HCT116 (cell line): ENCODE measurements around the gene INPP5F. TPM values are rescaled to one million over a fixed set of nuclear protein-coding genes. Genes with fewer than 3 reads are reported as not detected.

Source experiments
- ATAC-seq: fragments of 200-7000 bp; cut with Tn5 transposase; 2 replicates; pipeline ENCODE4 v1.9.1; 2020; ENCODE audit warnings: mild to moderate bottlenecking, moderate library complexity
- BruUV-seq: library from RNA; stranded (reverse); fragments of 400-500 nt; replicated peaks from 2 replicates; lab custom pipeline; 2021; lab: Mats Ljungman, UMichigan
- CTCF ChIA-PET: fragments of 300-600 bp; sonication (Branson Sonifier 250); formaldehyde crosslinking; loops from one replicate; lab custom pipeline; 2021; ENCODE audit warnings: antibody characterized with exemption; lab: Charles Lee
- POLR2A ChIA-PET: fragments of 300-600, 350-600 bp; sonication (Branson Sonifier 250); formaldehyde crosslinking; loops from one replicate; lab custom pipeline; 2021; ENCODE audit warnings: antibody characterized with exemption; lab: Charles Lee
- RAD21 ChIA-PET, 2 experiments: fragments of 300-600 bp; sonication (Branson Sonifier 250); formaldehyde crosslinking; loops; one replicate each; lab custom pipeline; 2023; ENCODE audit warnings: low total read pairs in 2 of 2; ENCODE audit not compliant: uncharacterized antibody in 2 of 2, unreplicated experiment in 2 of 2, low non-redundant PET in 1 of 2; lab: Charles Lee
- DNase-seq: peaks from one replicate; pipeline ENCODE4 v3.0.0-alpha.2; 2010; ENCODE audit warnings: low read depth, low spot score
- H2AFZ ChIP-seq: fragments of 200-600 bp; shearing (Covaris generic), sonication (generic); 2 replicates; pipeline ENCODE4 v1.6.1; 2017; ENCODE audit warnings: low read depth, mixed run types, mixed read lengths, antibody characterized with exemption, low read length; ENCODE audit not compliant: poor library complexity, severe bottlenecking
- H3K27ac ChIP-seq: 2 replicates; pipeline ENCODE4 v1.5.1; 2012; ENCODE audit warnings: low read depth, low read length
- H3K27me3 ChIP-seq: fragments of 200-600 bp; sonication (generic); 2 replicates; pipeline ENCODE4 v1.6.1; 2016; ENCODE audit warnings: mixed run types, low read length, mixed read lengths; ENCODE audit not compliant: insufficient read depth
- H3K36me3 ChIP-seq, 2 experiments: fragments of 200-500 bp in 1 of 2; fragments of 200-600 bp in 1 of 2; sonication (Bioruptor generic) in 1 of 2; sonication (generic) in 1 of 2; 2 replicates each; pipeline versions ENCODE4 v1.5.1 to v1.6.1; 2014 to 2016; ENCODE audit warnings: low read length in 2 of 2, inconsistent platforms in 1 of 2, mixed read lengths in 1 of 2, mixed run types in 1 of 2; ENCODE audit not compliant: insufficient read depth in 2 of 2, control insufficient read depth in 1 of 2
- H3K4me1 ChIP-seq, 2 experiments: fragments of 200-600 bp in 1 of 2; sonication (generic) in 1 of 2; 2 replicates each; pipeline versions ENCODE4 v1.5.1 to v1.6.1; 2012 to 2017; ENCODE audit warnings: low read length in 2 of 2, inconsistent platforms in 1 of 2, mild to moderate bottlenecking in 1 of 2, mixed read lengths in 1 of 2, mixed run types in 1 of 2, moderate library complexity in 1 of 2; ENCODE audit not compliant: insufficient read depth in 2 of 2, control insufficient read depth in 1 of 2
- H3K4me2 ChIP-seq: fragments of 200-600 bp; sonication (generic); 2 replicates; pipeline ENCODE4 v1.6.1; 2017; ENCODE audit warnings: mixed run types, low read length, mixed read lengths
- H3K4me3 ChIP-seq, 2 experiments: fragments of 200-600 bp in 1 of 2; sonication (generic) in 1 of 2; replicated peaks in 1 of 2; 2 replicates each; pipeline ENCODE4 v1.5.1; 2011 to 2016; ENCODE audit warnings: low read length in 2 of 2, control low read depth in 1 of 2, low read depth in 1 of 2, mild to moderate bottlenecking in 1 of 2, mixed read lengths in 1 of 2, mixed run types in 1 of 2
- H3K79me2 ChIP-seq: fragments of 200-600 bp; sonication (generic); 2 replicates; pipeline ENCODE4 v1.6.1; 2017; ENCODE audit warnings: mild to moderate bottlenecking, mixed run types, low read length, moderate library complexity, mixed read lengths; ENCODE audit not compliant: insufficient read depth
- H3K9ac ChIP-seq: fragments of 200-600 bp; sonication (generic); 2 replicates; pipeline ENCODE4 v1.6.1; 2016; ENCODE audit warnings: low read length, mixed read lengths
- H3K9me2 ChIP-seq: fragments of 200-600 bp; sonication (generic), shearing (Covaris generic); 2 replicates; pipeline ENCODE4 v1.6.1; 2017; ENCODE audit warnings: mixed run types, mild to moderate bottlenecking, moderate library complexity; ENCODE audit not compliant: insufficient read depth
- H3K9me3 ChIP-seq, 2 experiments: fragments of 200-500 bp in 1 of 2; fragments of 200-600 bp in 1 of 2; sonication (Bioruptor generic) in 1 of 2; sonication (generic) in 1 of 2; 2 replicates each; pipeline ENCODE4 v1.6.1; 2014 to 2017; ENCODE audit warnings: low read length in 2 of 2, mixed read lengths in 2 of 2, inconsistent platforms in 1 of 2, low read depth in 1 of 2, mild to moderate bottlenecking in 1 of 2, mixed run types in 1 of 2, moderate library complexity in 1 of 2; ENCODE audit not compliant: control insufficient read depth in 1 of 2, insufficient read depth in 1 of 2
- H4K20me1 ChIP-seq: fragments of 200-600 bp; sonication (generic), shearing (Covaris generic); 2 replicates; pipeline ENCODE4 v1.6.1; 2017; ENCODE audit warnings: mixed run types, mild to moderate bottlenecking, moderate library complexity; ENCODE audit not compliant: insufficient read depth
- CBX3 ChIP-seq: IDR thresholded peaks from 2 replicates; pipeline ENCODE4 v1.6.1; 2012; ENCODE audit warnings: low read depth
- CTCF ChIP-seq, 3 experiments: fragments of 200-600 bp in 1 of 3; sonication (generic) in 1 of 3; IDR thresholded peaks in 2 of 3; conservative IDR thresholded peaks in 1 of 3; 2 replicates each; pipeline ENCODE4 v1.5.1; 2012 to 2017; ENCODE audit warnings: low read depth in 2 of 3, low read length in 2 of 3, antibody characterized with exemption in 1 of 3, borderline replicate concordance in 1 of 3, control low read depth in 1 of 3, mild to moderate bottlenecking in 1 of 3, mixed read lengths in 1 of 3, mixed run types in 1 of 3, moderate library complexity in 1 of 3; ENCODE audit not compliant: insufficient read depth in 1 of 3
- EGR1 ChIP-seq: IDR thresholded peaks from 2 replicates; pipeline ENCODE4 v1.6.1; 2012; ENCODE audit warnings: low read depth
- ELF1 ChIP-seq: IDR thresholded peaks from 2 replicates; pipeline ENCODE4 v1.6.1; 2012; ENCODE audit warnings: low read depth, borderline replicate concordance
- EZH2 ChIP-seq: fragments of 200-600 bp; sonication (generic); IDR thresholded peaks from 2 replicates; pipeline ENCODE4 v1.6.1; 2017; ENCODE audit warnings: antibody characterized with exemption, mixed run types
- FOSL1 ChIP-seq: IDR thresholded peaks from 2 replicates; pipeline ENCODE4 v1.6.1; 2012; ENCODE audit warnings: low read depth
- JUND ChIP-seq: IDR thresholded peaks from 2 replicates; pipeline ENCODE4 v1.6.1; 2012
- POLR2A ChIP-seq: IDR thresholded peaks from 2 replicates; pipeline ENCODE4 v1.7.0; 2011; ENCODE audit warnings: borderline replicate concordance; ENCODE audit not compliant: insufficient read depth, insufficient read length; ENCODE audit errors: extremely low read depth
- POLR2AphosphoS5 ChIP-seq: IDR thresholded peaks from 2 replicates; pipeline ENCODE4 v1.6.1; 2011; ENCODE audit warnings: mild to moderate bottlenecking, low read depth, low read length, moderate library complexity
- REST ChIP-seq: IDR thresholded peaks from 2 replicates; pipeline ENCODE4 v1.6.1; 2012; ENCODE audit warnings: low read depth
- SIN3A ChIP-seq: IDR thresholded peaks from 2 replicates; pipeline ENCODE4 v1.6.1; 2012; ENCODE audit warnings: low read depth
- TCF7L2 ChIP-seq: IDR thresholded peaks from 2 replicates; pipeline ENCODE4 v1.7.0; 2011; ENCODE audit warnings: borderline replicate concordance, inconsistent platforms; ENCODE audit not compliant: insufficient read depth, insufficient read length; ENCODE audit errors: extremely low read depth
- ZBTB33 ChIP-seq: IDR thresholded peaks from 2 replicates; pipeline ENCODE4 v1.6.1; 2011; ENCODE audit warnings: mild to moderate bottlenecking, low read length, moderate library complexity; ENCODE audit not compliant: insufficient replicate concordance; ENCODE audit errors: extremely low read depth
- ZNF274 ChIP-seq: fragments of 200-500 bp; sonication (Bioruptor generic); IDR thresholded peaks from 2 replicates; pipeline ENCODE4 v1.6.1; 2014; ENCODE audit warnings: mild to moderate bottlenecking, low read depth, low read length, inconsistent platforms
- intact Hi-C: fragments of 100-400 bp; cut with micrococcal nuclease; formaldehyde crosslinking; loops from 2 replicates; pipeline ENCODE4 v1.10.0; 2022
- total RNA-seq: library from RNA; stranded (reverse); gene quantifications from one replicate; pipeline ENCODE4 v1.2.1, GENCODE V29; 2021; ENCODE audit not compliant: unreplicated experiment
- TF ChIP-seq, protein P1 (sequence below): IDR thresholded peaks from 2 replicates; pipeline ENCODE4 v1.6.1; 2012
- TF ChIP-seq, protein P2 (sequence below): IDR thresholded peaks from 2 replicates; pipeline ENCODE4 v1.6.1; 2012

INPP5F gene
- total RNA-seq, 1 experiment from 2014 or later = 21.6 TPM

DNA sequence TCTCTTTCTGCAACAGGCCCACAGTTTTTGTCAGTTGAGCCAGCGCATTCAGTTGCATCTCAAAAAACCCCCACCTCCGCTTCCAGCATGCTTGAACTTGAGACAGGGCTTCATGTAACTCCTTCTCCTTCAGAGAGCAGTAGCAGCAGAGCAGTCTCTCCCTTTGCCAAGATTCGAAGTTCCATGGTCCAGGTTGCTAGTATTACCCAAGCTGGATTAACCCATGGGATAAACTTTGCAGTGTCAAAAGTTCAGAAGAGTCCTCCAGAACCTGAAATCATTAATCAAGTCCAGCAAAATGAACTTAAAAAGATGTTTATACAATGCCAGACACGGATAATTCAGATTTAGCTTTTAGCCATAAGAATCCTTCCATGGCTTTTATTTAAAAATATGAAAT is 101.6 kb downstream of the INPP5F start:
- ChIA-PET CTCF (interaction anchor here (1.2 kb wide), 1 partner anchor 76 kb away, joined by 3 read pairs; no protein-coding TSS in a partner anchor), RAD21 (no interaction called here), POLR2A (no interaction called here)
- Histone ChIP-seq H3K9me3 (no peaks in the 10 kb centered on the region), H2AFZ (no peak overlapping the region), H3K4me1 (no peaks in the 10 kb centered on the region), H4K20me1 (no peaks in the 10 kb centered on the region), H3K27ac (no peak overlapping the region), H3K4me2 (no peak overlapping the region), H3K36me3 (peaks cover 41 to 45% of the 10 kb centered on the region in 2 experiments), H3K9ac (no peak overlapping the region), H3K79me2 (no peaks in the 10 kb centered on the region), H3K9me2 (no peaks in the 10 kb centered on the region), H3K4me3 (no peak overlapping the region), H3K27me3 (no peaks in the 10 kb centered on the region)
- DNase-seq = no peak
- no TSS peak for BruUV-seq
- no peak for TF ChIP-seq ELF1
- TF ChIP-seq TCF7L2 = no peak
- TF ChIP-seq CBX3 = no peak
- no peak for TF ChIP-seq ZNF274
- TF ChIP-seq, protein P1, sequence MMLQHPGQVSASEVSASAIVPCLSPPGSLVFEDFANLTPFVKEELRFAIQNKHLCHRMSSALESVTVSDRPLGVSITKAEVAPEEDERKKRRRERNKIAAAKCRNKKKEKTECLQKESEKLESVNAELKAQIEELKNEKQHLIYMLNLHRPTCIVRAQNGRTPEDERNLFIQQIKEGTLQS = no peak
- TF ChIP-seq, protein P2, sequence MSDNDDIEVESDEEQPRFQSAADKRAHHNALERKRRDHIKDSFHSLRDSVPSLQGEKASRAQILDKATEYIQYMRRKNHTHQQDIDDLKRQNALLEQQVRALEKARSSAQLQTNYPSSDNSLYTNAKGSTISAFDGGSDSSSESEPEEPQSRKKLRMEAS = no peak
- TF ChIP-seq EGR1 = no peak
- TF ChIP-seq REST = no peak
- TF ChIP-seq ZBTB33 = no peak
- no peak for TF ChIP-seq CTCF (IDR thresholded peaks at IDR 0.05 in 2 of 3, conservative IDR thresholded peaks at IDR 0.05 in 1 of 3; ENCODE audit: borderline replicate concordance in 1 of 3, insufficient read depth in 1 of 3, low read depth in 2 of 3, low read length in 2 of 3)
- no peak for TF ChIP-seq JUND
- TF ChIP-seq EZH2 = no peak
- TF ChIP-seq FOSL1 = no peak
- no peak for TF ChIP-seq POLR2AphosphoS5
- no peak for TF ChIP-seq SIN3A
- TF ChIP-seq POLR2A = no peak
- intact Hi-C loops = no loop called here
- peak; percentile 7; the same call in 1 of the 2 replicates for ATAC-seq
